Mammary epithelial cell (primary cell): Measurements from ENCODE around the gene SLC8B1.

Experiments
- EZH2 ChIP-seq: IDR thresholded peaks from 2 replicates; pipeline ENCODE4 v1.6.1; 2012; ENCODE audit warnings: low read length, inconsistent platforms, borderline replicate concordance
- TF ChIP-seq, protein P1 (sequence below), 2 donors: IDR thresholded peaks in 1 of 2; conservative IDR thresholded peaks in 1 of 2; 2 replicates each; pipeline ENCODE4 v1.5.1; 2011 to 2012; ENCODE audit warnings: inconsistent platforms in 2 of 2, low read length in 2 of 2, mild to moderate bottlenecking in 2 of 2, control low read depth in 1 of 2, low read depth in 1 of 2; ENCODE audit not compliant: insufficient read depth in 1 of 2; ENCODE audit errors: extremely low read depth in 1 of 2

DNA sequence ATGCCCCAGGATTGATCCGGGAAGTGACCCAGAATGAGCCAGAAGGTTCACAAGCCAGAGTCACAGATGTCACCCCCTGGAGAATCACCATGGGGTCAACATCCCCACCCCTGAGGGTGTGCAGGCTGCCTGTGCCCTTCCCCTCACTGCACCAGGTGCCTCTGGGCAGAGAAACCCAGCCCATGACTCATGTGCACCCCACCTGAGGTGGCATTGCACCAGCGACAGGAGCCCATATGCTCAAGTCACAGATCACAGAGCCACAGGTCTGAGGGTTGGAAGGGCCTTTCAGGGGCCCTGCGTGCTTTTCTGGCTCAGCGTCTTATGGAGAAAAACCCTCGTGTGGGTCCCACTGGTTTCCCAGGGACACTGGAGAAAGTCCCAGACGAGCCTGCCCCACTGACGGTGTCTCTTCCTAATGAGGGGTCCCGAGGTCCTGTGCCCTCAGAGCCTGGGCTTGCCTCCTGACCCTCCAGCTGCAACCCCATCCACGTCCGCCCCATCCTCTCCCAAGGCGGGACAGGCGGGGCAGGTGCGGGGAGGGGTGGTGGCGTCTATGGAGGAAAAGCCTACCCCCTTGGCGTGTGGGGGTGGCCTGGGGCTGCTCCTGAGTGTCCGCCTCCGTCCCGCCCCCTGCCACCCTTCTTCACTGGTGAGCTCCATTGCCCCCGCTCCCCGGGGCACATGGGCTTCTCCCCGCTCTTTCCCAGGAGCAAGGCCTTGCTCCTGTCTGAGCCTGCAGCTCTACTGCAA lies 47.6 kb downstream of the SLC8B1 start:
- TF ChIP-seq, protein P1, sequence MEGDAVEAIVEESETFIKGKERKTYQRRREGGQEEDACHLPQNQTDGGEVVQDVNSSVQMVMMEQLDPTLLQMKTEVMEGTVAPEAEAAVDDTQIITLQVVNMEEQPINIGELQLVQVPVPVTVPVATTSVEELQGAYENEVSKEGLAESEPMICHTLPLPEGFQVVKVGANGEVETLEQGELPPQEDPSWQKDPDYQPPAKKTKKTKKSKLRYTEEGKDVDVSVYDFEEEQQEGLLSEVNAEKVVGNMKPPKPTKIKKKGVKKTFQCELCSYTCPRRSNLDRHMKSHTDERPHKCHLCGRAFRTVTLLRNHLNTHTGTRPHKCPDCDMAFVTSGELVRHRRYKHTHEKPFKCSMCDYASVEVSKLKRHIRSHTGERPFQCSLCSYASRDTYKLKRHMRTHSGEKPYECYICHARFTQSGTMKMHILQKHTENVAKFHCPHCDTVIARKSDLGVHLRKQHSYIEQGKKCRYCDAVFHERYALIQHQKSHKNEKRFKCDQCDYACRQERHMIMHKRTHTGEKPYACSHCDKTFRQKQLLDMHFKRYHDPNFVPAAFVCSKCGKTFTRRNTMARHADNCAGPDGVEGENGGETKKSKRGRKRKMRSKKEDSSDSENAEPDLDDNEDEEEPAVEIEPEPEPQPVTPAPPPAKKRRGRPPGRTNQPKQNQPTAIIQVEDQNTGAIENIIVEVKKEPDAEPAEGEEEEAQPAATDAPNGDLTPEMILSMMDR (conservative IDR thresholded peaks at IDR 0.05 in 1 of 2, IDR thresholded peaks at IDR 0.05 in 1 of 2; ENCODE audit: extremely low read depth in 1 of 2, insufficient read depth in 1 of 2, low read depth in 1 of 2, low read length in 2 of 2), result no peak
- no peak for TF ChIP-seq EZH2
